SKM-1 treated with dmso at 0.1 percent for 144 hours (cell line): Measurements from ENCODE around the gene PALLD.

Experiments used
- DNase-seq: peaks from one replicate; lab custom pipeline; 2025; ENCODE audit not compliant: unreplicated experiment; lab: John Stamatoyannopoulos, UW

PALLD gene

DNA sequence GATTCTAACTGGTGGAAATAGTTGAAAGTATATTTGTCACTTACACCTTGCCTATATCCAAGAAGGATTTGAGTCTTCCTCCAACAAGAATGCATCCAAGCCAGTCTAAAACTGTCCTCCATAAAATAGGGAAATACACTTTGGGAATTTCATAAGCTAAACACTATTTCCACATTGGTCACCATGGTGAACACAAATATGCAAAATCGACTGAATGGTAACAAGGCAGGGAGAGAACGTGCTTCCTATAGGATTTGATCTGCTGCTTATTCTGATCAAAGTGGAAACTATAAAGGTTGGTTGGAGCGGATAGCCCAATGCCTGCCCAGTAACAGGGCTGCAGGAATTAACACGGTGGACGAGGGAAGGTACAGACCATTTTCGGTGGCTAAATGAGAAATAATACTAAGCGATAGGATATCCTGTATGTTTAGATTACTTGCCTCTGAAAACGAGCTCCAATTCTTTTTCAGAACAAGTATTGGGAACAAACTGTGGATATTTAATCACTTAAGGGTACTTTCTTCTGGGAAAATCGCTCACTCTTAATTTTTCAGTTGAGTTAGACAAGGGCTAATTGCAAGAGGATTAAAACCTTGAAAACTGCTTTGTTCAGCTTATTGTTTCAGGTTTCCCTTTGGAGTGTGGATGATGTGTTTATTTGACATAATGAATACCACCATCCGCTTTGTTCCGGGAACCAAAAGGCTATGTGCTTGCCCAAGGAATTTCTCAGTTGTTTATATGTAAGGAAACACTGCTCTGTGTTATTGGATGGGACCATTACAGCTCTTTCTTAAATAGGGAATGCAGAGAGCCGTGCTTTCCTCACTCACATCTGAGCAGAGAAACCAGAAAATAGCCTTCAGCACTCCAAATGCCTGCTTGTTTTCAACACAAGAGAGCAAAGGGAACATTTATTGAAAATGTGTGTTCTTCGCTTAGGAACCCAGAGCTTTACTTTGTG is 318.8 kb downstream of the PALLD start:
- DNase-seq = no peak

DNA sequence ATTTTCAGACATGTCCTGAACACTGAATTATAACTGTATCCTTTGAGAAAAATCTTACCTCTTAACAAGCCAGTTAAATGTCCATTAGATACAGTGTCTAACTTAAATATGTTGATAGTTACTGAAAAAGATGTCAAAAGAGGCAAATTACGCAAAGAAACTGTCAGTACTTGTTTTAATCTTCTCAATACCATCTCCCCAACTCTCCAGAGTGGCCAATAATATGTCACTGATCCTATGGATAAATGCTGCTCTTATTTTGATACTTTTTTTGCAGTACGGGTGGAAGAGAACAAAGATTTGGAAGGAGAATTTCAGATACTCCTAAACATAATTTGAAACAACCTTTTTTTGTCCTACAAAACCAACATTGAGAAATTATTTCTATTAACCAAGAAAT is 320.5 kb downstream of the PALLD start:
- DNase-seq = no peak

DNA sequence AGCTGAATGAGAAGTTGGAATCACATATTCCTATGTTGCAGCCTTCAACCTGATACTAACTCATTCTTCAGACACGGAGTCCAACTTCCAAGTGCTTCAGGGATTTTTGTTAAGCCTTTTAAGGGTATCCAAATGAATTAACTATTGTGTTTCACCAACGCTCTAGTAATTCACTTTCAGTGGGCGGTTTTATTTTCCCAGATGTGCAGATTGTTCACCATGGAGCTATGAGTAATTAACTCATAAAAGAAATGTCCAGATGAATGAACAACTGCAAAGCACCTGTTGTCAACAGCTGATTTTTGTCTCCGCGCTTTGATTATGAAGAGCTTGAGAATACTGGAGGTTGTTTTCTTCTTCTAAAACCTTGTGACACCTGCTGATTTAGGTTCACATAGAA is 325.6 kb downstream of the PALLD start:
- no peak for DNase-seq

DNA sequence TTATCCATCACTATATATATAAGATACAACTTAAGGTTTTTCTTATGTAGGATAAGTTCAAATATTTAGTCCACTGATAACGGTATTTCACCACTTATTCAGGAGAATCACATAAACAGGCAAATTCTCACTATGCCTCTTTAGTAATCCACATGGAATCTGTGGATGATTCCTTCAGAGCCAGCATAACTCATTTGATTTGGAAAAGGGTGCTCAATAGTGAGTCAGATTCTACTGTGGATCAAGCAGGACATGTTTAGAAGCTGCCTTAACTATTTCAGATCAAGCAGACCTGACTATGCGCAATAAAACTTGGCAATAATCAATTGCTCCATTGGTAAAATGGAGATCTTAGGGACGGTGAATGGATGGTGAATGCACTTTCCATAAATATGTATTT is 329.1 kb downstream of the PALLD start:
- DNase-seq = no peak

DNA sequence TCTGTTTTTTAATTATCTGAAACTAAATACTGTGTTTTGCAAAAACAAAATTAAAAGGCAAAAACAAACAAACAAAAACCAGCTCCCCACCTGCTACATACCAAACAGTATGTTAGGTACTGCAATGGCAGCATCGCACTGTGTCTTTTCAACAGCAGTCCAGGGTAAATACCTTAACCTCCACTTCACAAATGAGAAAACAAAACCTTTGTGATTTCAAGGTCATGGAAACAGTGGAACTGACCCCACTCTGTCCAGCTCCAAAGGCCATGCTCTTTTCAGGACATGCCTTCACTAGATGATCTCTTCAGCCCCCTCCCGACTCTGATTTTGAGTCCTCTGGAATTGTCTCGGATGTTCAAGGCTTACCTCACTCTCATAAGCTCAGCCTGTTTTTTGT is 329.8 kb downstream of the PALLD start:
- DNase-seq = no peak

DNA sequence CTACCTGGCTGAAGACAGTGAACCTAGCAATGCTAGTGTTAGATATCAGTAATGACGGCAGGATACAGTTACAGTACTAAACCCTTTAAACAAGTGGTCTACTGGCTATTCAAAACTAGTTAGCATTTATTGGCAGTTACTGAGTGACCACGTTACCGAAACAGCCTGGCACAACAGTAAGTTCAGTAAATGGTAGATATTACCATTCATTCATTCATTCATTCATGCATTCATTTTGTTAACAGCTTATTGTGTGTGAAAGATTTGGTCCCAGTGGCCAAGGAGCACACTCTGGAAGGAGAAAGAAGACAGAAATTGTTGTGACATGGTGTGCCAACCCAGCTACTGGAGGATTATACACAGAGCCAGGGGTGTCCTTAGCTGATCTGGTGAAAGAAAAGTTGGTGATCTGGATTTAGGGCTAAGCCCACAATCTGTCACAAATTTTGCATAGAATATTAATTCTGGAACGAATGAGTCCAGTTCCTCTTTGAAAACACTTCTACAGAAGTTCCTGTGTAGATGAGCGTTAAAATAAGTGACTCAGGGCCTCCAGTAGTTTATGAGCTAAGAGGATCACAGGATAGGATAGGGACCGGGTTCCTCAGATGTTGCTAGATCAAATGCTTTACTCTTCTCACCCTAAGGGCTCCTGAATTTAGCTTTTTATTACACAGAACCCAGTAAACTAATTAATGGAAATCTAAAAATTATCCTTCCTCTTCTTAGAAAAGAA is 334.1 kb downstream of the PALLD start:
- DNase-seq = no peak

DNA sequence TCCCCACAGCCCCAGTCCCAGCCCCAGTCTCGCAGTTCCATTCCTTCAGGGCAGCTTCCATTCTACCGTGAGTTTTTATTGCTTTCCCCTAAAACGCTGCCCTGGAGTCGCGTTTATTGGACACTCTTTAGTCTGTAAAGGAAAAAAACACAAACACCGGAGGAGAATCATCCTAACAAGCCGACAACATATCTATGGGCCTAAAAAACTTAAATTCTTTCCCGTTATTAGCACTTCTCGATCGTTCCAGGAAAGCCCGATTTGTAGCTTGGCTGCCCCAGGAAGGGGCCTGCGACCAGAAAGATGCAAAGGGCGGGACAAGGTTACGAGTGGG is 334.7 kb downstream of the PALLD start:
- no peak for DNase-seq

DNA sequence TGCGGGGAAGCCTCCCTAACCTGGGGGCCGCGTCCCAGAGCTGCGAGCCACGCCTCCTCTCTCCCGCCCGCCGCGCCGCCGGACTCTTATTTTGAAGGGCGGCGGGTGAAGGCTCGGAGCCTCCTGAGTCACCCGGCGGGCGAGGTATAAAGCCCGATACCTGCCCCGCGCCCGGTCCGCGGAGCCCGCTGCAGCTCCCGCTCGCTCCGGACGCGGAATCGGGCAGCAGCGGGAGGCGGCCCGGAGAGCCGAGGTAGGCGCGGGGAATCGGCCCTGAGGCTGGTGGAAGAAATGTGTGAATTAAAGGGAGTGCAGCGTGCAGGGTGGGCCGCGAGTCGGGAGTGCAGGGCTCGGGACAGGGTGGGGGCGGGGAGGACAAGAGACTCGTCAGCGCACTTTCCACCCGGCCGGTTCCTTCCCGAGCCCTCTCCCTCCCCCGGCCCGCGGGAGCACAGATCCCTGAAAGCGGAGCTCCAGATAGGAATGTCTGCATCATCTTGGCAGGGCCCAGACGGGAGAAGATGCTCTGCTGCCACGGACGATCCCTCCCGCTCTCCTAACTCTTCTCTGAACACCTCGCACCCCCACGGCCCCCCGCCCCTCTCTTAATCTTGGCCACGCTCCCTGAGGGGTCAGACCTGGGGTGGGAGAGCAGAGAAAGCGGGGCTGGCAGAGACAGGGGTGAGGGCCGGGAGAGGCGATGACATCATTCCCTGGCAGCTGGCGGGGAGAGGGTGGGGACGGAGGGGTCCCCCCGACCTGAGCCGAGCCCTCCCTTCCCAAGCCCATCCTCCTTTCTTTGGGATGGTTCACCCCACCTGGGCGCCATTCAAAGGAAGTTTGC is 335.3 kb downstream of the PALLD start:
- DNase-seq = no peak

DNA sequence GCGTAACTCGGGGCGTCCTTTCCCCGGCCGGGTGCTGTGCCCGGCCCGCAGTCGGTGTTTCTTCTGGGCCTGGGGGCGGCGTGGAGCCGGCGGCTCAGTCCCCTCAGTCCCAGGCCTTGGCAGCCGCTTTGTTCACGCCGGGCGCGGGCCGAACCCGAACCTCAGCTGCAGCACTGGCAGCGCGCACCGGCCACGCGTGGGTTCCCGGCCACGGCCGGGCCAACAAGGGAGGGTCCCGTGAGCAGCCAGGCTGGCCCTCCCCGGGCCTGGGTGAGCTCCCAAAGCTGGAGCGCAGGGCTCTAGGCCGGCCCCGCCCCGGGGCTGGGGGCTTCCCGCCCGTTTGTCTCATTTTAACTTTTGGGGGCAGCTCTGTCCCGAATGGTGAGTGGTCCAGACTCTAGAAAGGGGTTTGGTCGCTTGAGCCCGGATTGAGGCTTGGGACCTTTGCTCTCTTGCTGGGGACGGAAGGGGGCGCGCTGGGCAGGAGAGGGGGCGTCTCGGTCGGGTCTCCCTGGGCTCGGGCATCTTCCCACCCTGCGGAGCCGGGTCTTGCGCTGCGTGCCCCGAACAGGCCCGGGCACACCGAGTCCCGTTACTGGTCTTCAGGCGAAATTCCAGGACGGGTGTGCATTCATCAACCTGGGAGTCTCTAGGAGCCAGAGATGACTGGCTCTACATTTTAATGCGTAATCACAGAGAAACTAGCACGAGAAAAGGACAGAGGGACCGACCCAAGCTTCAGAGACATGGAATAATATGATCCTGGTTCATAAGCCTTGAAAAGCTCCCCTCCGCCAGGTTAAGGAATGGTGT is 336.1 kb downstream of the PALLD start:
- no peak for DNase-seq

DNA sequence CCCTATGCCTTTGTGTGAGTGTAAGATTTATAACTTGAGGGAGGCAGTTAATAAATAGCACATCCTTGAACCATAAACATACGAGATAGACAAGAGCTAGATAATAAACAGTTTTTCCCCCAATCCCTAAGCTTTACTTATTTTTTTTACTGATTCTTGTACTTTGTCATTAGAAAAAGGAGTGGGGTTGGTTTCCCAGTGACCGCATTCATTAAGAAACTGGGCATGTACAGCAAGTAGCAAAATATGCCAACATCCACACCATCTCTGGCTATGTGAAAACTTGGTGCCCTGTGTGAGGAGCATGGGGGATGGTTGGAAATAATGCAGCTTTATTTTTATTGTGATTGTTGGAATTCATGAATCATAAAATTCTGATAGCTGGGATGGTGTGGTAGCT is 337.0 kb downstream of the PALLD start:
- DNase-seq = no peak

DNA sequence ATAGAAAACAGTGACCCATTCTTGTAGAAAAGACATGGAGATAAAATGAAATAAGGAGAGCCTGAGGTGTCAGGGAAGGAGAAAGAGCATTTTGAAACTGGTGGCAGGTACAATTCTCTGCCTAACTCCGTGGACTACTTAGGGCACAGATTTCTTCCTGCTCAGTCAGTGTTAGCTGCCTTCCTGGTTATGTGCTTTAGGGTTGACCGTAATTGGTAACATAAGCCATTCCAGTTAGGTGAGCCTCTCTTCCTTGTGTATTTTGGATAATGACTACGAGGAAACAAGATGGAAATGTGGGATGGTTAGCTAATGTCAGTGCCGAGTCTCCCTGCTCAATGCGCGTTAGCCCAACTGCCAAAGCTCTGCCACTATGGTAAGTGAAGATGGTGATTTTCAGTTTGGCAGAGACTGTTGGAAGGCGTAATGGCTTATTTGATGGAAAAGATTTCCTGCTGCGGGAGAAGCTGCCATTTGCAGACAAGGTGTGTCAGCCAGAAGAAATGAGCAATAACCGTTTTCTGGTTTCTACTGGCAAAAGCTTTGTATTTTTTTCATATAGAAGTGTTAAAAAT is 339.1 kb downstream of the PALLD start:
- DNase-seq = no peak

DNA sequence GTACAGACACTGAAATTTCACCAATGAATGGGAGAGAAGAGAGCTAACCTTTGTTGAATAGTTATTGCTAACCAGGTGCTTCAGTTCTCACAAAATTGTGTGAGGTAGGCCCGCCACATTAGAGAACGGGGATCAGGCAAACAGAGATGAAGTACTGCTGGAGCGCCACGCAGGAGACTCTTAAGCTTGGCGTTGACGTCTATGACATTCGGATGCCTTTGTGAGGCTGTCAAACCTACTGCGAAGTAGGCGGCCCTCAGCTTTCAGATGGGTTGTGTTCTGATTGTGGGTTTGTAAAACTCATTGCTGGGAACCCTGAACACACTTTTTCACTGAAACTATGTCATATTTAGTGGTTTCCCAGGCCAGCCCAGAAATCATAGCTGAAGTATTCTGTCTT is 339.6 kb downstream of the PALLD start:
- no peak for DNase-seq

DNA sequence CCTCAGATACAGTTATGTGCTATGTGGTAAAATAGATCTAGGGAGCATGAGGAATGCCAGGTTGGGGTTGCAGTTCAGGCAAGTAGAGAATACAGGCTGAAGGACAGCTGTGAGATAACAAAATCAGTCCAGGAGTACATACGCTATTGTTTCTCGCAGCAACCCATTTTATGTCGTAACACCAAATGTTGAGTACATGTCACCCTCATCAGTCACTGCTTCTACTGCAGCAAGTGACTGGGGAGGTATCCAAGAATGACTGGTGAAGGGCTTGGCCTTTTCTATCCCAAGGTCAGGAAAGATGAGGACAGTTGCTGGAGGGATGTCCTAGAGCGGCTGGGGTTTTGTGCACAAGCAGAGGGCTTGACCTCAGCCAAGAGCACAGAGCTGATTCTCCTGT is 341.1 kb downstream of the PALLD start:
- no peak for DNase-seq

DNA sequence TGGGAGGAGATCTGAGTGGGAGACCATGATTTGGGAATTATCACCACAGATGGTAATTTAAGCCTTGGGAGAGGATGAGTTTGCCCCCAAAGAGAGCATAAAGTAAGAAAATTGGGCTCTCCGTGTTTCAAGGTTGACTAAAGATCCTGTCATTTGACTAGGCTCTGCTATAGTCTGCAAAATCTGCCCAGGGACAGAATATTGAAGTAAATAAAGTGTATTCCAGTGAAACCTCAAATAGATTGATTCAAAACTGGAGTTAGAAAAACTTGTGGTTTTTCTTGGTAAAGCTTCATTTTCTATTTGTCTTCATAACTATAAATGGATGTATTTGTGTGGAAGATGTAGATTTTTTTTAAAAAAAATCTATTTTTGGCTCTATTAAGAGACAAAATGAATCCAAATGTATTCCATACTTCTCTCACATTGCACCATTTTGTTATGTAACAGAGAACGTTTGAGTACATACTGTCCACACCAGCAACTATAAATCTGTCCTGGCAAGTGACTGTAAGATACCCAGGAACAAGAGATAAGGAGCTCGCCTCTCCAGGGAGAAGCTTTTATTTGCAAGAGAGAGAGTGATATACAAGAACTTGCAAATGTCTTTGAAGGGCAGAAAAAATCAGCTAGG is 343.0 kb downstream of the PALLD start:
- DNase-seq = no peak

DNA sequence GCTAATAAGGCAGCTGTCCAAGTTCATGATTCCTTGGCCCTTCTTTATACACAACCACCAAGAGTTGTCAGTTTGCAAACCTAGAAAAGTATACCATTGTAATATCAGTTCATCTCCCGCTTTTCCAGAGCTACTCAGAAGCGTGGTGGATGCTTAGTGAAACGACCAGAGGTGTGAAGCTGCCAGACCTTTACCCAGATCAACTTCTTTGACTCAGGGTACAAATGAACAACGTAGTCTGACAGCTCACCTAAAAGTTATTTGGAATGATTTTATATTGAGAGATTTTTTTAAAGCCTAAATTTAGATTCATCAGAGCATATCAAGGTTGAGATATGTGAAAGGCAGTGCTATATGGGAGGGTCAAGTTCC is 343.5 kb downstream of the PALLD start:
- no peak for DNase-seq

DNA sequence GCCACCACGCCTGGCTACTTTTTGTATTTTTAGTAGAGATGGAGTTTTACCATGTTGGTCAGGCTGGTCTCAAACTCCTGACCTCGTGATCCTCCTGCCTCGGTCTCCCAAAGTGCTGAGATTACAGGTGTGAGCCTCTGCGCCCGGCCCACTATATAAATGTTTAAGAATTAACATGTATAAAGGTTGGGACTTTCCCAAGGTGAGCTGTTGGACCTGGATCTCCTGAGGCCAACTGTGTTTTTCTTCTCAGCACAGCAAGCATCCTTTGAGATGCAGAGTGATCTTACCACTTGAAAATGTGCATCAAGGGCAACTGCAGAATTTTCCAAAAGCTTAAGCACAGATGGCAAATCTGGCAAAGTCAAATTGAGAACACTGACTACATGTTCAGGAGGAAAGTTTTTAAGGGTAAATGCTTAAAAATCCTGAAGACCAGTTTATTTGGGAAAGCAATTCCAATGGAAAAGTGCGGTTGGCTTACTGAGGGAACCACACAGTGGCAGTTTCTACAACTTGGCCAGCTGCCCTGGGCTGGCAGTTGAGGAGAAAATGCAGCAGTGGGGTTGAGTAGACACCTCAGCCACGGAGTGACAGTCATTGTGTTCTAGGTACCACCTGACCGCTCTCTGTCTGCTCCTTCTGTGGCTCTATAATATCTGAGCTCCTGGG is 344.3 kb downstream of the PALLD start:
- DNase-seq = no peak

DNA sequence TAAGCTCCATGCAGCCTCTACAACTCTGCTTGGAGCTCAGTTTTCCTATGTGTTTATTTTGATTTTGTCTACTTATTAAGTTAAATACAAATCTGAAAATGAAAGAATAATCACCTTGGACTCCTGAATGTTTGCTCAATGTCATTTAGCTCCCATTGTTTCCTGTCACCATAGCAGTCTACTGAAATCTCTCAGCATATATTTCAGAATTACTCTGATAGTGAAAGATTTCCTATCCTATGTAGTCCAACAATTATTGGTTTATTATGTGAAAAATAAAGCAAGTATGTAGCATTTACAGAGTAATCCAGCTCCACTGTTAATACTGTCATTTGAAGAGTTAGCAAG is 344.8 kb downstream of the PALLD start:
- DNase-seq = no peak

DNA sequence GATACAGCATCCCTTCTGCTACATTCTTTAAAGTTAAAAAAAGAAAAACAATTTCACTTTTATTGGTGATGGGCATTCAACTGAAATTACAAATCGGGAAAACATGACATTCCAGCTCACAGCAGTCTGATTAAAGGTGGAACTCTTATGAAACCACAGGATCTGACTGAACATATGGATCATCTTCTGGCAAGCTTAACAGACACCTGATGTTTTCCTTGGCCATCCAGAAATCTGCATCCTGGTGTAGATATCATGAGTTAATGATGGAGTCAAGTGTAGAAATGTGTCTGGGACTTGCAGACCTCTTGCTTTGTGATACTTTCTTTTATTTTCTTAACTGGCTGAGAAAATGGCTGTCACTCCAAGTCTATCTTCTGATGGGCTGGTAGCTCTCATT is 345.3 kb downstream of the PALLD start:
- no peak for DNase-seq

DNA sequence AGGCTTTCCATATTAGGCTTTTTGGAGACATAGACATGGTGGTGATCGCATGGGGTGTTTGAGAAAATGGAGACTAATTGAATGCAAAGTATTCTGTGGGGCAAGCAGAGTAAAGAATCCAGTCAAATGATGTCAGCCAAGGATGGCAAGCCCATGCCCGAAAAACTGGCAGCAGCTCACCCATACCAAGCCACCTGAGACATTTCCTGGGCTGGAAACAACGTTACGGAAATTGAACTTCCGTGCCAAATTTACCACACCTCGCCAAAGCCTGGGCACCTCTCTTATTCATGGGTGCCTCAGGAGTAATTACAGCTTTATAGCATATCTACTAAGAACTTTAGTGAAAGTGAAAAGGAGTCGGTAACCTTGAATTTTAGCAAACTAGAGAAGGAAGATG is 346.8 kb downstream of the PALLD start:
- DNase-seq = no peak
